ENCODE results near the gene SLC26A9. TPM values are rescaled to one million over a fixed set of nuclear protein-coding genes. Genes with fewer than 3 reads are reported as not detected.
"Not testable (repeated sequence)": the region's sequence is repeated elsewhere in the genome, so short reads cannot be mapped to it uniquely, and the experiment has no call there.

SLC26A9 gene
- total and polyA plus RNA-seq, 9 donors, result 0.04 to 0.22 (median 0.08) TPM

DNA sequence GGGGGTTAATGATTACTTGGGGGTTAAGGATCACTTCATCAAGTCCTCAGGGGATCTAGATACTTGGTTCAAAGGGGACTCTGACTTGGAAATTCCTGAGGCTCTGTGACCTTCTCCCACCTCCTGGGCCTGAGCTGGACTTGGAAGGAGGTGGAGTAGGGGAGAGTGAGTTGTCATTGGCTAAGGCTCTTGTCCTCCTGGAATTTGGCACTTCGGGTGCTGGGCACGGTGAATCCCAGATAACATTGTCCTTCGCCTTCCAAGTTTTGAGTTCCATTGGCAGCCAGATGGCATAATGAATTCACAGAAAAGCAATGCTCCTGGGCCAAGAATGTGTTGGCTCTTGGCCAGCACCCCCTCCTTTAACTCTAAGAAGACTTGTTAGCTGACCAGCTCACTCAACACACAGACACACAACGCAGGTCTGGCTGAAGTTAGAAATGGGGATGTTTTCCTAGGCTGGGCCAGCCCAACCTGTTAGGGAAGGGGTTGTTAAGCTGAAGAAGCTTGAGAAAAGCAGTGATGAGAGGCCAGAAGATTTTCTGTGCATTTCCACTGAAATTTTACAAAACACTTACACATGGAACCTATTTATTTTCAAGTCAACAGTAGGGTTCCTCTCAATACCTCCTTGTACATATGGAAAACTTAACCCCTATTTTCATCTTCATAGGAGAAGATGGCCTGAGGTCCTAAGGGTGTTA, 29.7 kb downstream of the SLC26A9 start:
- H3K9me3 ChIP-seq (replicated peaks; ENCODE audit: control insufficient read depth, low read depth, low read length), result no peaks in the 10 kb centered on the region
- H3K27ac ChIP-seq (ENCODE audit: low read length), result no peak overlapping the region
- 55% methylated on average over 3 of the region's 4 CpGs for WGBS (ENCODE audit: insufficient coverage)
- peaks cover 28% of the 10 kb centered on the region for H3K4me1 ChIP-seq (ENCODE audit: control insufficient read depth, insufficient read depth, low read length)
- DNase-seq, result peak; percentile 71
- H3K36me3 ChIP-seq (ENCODE audit: control insufficient read depth, insufficient read depth, low read length), result no peaks in the 10 kb centered on the region
- no peak overlapping the region for H3K4me3 ChIP-seq (ENCODE audit: low read length)
- no peaks in the 10 kb centered on the region for H3K27me3 ChIP-seq (ENCODE audit: control insufficient read depth, insufficient read depth, low read length)

GRCh38 chr1:205907794-205908193, 35.5 kb downstream of the SLC26A9 start:
- Histone ChIP-seq H3K27me3 (ENCODE audit: control insufficient read depth, insufficient read depth, low read length) (no peaks in the 10 kb centered on the region), H3K4me1 (ENCODE audit: control insufficient read depth, insufficient read depth, low read length) (no peaks in the 10 kb centered on the region), H3K36me3 (ENCODE audit: control insufficient read depth, insufficient read depth, low read length) (no peaks in the 10 kb centered on the region), H3K4me3 (ENCODE audit: low read length) (no peak overlapping the region), H3K9me3 (replicated peaks; ENCODE audit: control insufficient read depth, low read depth, low read length) (no peaks in the 10 kb centered on the region), H3K27ac (ENCODE audit: low read length) (no peak overlapping the region)
- no CpG with 5 or more reads among the region's 2 CpGs for WGBS (ENCODE audit: insufficient coverage)
- no peak for DNase-seq

DNA sequence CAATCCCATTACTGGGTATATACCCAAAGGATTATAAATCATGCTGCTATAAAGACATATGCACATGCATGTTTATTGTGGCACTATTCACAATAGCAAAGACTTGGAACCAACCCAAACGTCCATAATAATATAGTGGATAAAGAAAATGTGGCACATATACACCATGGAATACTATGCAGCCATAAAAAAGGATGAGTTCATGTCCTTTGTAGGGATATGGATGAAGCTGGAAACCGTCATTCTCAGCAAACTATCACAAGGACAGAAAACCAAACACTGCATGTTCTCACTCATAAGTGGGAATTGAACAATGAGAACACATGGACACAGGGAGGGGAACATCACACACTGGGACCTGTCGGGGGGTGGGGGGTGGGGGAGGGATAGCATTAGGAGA, 38.2 kb downstream of the SLC26A9 start:
- no CpG with 5 or more reads among the region's 3 CpGs for WGBS (ENCODE audit: insufficient coverage)
- H3K4me3 ChIP-seq (ENCODE audit: low read length); H3K9me3 ChIP-seq (replicated peaks; ENCODE audit: control insufficient read depth, low read depth, low read length); H3K4me1 ChIP-seq (ENCODE audit: control insufficient read depth, insufficient read depth, low read length); H3K36me3 ChIP-seq (ENCODE audit: control insufficient read depth, insufficient read depth, low read length); H3K27ac ChIP-seq (ENCODE audit: low read length); H3K27me3 ChIP-seq (ENCODE audit: control insufficient read depth, insufficient read depth, low read length); DNase-seq: not testable (repeated sequence)

DNA sequence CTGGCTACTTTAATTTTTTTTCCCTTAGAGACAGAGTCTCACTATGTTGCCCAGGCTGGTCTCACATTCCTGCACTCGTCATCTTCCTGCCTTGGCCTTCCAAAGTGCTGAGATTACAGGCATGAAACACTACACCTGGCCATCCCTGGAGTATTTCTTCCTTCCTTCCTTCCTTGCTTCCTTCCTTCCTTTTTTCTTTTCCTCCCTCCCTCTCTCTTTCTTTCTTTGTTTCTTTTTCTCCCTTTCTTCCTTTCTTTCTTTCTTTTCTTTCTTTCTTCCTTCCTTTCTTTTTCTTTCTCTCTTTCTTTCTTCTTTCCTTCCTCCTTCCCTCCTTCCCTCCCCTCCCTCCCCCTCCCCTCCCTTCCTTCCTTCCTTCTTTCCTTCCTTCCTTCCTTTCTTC, 46.9 kb downstream of the SLC26A9 start:
- Histone ChIP-seq H3K4me3 (ENCODE audit: low read length) (no peak overlapping the region), H3K9me3 (replicated peaks; ENCODE audit: control insufficient read depth, low read depth, low read length) (no peaks in the 10 kb centered on the region), H3K27me3 (ENCODE audit: control insufficient read depth, insufficient read depth, low read length) (no peaks in the 10 kb centered on the region), H3K36me3 (ENCODE audit: control insufficient read depth, insufficient read depth, low read length) (no peaks in the 10 kb centered on the region), H3K27ac (ENCODE audit: low read length) (no peak overlapping the region), H3K4me1 (ENCODE audit: control insufficient read depth, insufficient read depth, low read length) (no peaks in the 10 kb centered on the region)
- WGBS (ENCODE audit: insufficient coverage), result 40% methylated on average over 1 of the region's 1 CpG
- no peak for DNase-seq

DNA sequence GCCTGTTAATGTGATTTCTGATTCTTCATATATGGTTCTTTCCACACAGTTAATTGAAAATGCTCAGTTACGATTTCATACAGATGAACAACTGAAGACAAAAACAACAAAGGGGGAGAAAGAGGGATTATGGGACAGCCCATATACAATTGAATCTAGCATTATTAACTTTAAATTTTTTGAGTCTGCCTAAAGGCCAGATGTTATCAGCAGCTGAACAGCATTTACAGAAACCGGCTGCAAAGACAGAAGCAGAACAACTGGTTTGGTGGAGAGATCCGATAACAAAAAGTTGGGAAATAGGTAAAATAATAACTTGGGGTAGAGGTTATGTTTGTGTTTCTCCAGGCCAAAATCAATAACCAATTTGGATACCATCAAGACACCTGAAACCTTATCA, 49.1 kb downstream of the SLC26A9 start:
- not testable (repeated sequence) for H3K4me1 ChIP-seq (ENCODE audit: control insufficient read depth, insufficient read depth, low read length); H3K4me3 ChIP-seq (ENCODE audit: low read length); DNase-seq; H3K36me3 ChIP-seq (ENCODE audit: control insufficient read depth, insufficient read depth, low read length); H3K27me3 ChIP-seq (ENCODE audit: control insufficient read depth, insufficient read depth, low read length); H3K27ac ChIP-seq (ENCODE audit: low read length); H3K9me3 ChIP-seq (replicated peaks; ENCODE audit: control insufficient read depth, low read depth, low read length)
- WGBS (ENCODE audit: insufficient coverage), result no CpG with 5 or more reads among the region's 3 CpGs

DNA sequence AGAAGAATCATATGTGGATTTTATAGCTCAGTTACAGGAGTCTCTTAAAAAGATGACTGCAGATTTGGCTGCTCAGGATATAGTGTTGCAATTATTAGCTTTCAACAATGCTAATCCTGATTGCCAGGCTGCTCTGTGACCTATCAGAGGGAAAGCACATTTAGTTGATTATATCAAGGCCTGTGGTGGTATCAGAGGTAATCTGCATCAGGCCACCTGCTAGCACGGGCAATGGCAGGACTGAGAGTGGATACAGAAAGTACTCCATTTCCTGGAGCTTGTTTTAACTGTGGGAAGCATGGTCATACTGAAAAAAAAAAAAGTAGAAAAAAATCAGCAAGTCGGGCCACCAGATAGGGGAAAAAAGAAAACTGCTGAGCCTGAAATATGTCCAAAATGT, 51.1 kb downstream of the SLC26A9 start:
- not testable (repeated sequence) for DNase-seq; H3K27me3 ChIP-seq (ENCODE audit: control insufficient read depth, insufficient read depth, low read length); H3K9me3 ChIP-seq (replicated peaks; ENCODE audit: control insufficient read depth, low read depth, low read length); H3K27ac ChIP-seq (ENCODE audit: low read length); H3K4me3 ChIP-seq (ENCODE audit: low read length); H3K36me3 ChIP-seq (ENCODE audit: control insufficient read depth, insufficient read depth, low read length); H3K4me1 ChIP-seq (ENCODE audit: control insufficient read depth, insufficient read depth, low read length)
- 37% methylated on average over 2 of the region's 2 CpGs for WGBS (ENCODE audit: insufficient coverage)

DNA sequence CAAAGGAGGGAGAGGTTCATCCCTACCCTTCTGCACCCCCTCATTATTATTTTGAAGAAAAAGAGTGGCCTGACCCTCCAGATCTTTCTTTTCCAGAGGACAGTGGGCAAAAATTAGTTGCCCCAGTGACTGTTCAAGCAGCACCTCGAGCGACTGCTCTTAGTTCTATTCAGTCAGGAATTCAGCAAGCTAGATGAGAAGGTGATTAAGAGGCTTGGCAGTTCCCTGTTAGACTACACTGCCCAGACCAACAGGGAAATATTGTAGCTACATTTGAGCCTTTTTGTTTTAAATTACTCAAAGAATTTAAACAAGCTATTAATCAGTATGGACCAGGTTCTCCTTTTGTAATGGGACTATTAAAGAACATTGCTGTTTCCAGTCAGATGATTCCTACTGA, 51.8 kb downstream of the SLC26A9 start:
- H3K4me3 ChIP-seq (ENCODE audit: low read length); H3K27ac ChIP-seq (ENCODE audit: low read length); H3K4me1 ChIP-seq (ENCODE audit: control insufficient read depth, insufficient read depth, low read length); H3K9me3 ChIP-seq (replicated peaks; ENCODE audit: control insufficient read depth, low read depth, low read length); DNase-seq; H3K27me3 ChIP-seq (ENCODE audit: control insufficient read depth, insufficient read depth, low read length); H3K36me3 ChIP-seq (ENCODE audit: control insufficient read depth, insufficient read depth, low read length): not testable (repeated sequence)
- WGBS (ENCODE audit: insufficient coverage), result no CpG with 5 or more reads among the region's 2 CpGs

GRCh38 chr1:205890631-205891030, 52.6 kb downstream of the SLC26A9 start:
- H3K27me3 ChIP-seq (ENCODE audit: control insufficient read depth, insufficient read depth, low read length); H3K36me3 ChIP-seq (ENCODE audit: control insufficient read depth, insufficient read depth, low read length); DNase-seq; H3K27ac ChIP-seq (ENCODE audit: low read length); H3K4me1 ChIP-seq (ENCODE audit: control insufficient read depth, insufficient read depth, low read length); H3K4me3 ChIP-seq (ENCODE audit: low read length); H3K9me3 ChIP-seq (replicated peaks; ENCODE audit: control insufficient read depth, low read depth, low read length): not testable (repeated sequence)
- WGBS (ENCODE audit: insufficient coverage), result 100% methylated on average over 2 of the region's 3 CpGs

DNA sequence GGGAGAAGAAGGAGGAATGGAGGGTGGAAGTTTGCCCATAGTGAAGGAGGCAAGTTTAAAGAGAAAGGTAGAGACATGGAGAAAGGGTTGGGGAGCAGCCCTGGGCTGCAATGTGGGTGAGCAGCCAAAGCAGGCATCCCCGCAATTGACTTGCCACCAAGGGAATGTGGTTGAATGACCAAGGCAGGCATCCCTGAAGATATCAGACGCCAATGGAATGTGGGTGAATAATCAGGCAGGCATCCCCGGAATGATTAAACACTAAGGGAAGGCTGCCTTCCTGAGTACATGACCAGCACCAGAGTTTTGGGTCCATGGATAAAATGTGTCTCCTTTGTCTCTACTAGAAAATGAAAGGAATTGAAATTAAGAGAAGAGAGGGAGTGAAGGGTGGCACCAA, 53.5 kb downstream of the SLC26A9 start:
- not testable (repeated sequence) for H3K27me3 ChIP-seq (ENCODE audit: control insufficient read depth, insufficient read depth, low read length); H3K4me1 ChIP-seq (ENCODE audit: control insufficient read depth, insufficient read depth, low read length); H3K36me3 ChIP-seq (ENCODE audit: control insufficient read depth, insufficient read depth, low read length); H3K9me3 ChIP-seq (replicated peaks; ENCODE audit: control insufficient read depth, low read depth, low read length); H3K4me3 ChIP-seq (ENCODE audit: low read length); H3K27ac ChIP-seq (ENCODE audit: low read length); DNase-seq
- WGBS (ENCODE audit: insufficient coverage), result 89% methylated on average over 3 of the region's 3 CpGs

DNA sequence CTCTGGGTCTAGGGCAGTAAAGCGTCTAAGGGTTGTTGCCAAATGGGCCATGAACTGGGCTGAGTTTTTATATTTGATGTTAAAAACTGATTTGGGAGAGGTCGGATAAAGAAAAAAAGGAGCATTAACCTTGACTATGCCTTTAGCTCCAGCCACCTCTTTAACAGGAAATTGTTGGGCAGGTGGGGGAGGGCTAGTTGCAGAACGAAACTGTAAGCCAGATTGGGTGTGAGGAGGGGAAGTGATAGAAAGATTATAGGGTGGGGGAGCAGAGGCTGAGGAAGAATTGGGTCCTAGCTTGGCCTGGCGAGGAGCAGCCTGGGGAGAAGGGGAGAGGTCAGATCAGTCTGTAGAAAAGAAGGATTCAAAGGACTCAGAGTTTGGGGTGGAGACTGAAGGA, 54.2 kb downstream of the SLC26A9 start:
- H3K4me3 ChIP-seq (ENCODE audit: low read length); H3K9me3 ChIP-seq (replicated peaks; ENCODE audit: control insufficient read depth, low read depth, low read length); H3K27me3 ChIP-seq (ENCODE audit: control insufficient read depth, insufficient read depth, low read length); H3K36me3 ChIP-seq (ENCODE audit: control insufficient read depth, insufficient read depth, low read length); DNase-seq; H3K4me1 ChIP-seq (ENCODE audit: control insufficient read depth, insufficient read depth, low read length); H3K27ac ChIP-seq (ENCODE audit: low read length): not testable (repeated sequence)
- WGBS (ENCODE audit: insufficient coverage), result 40% methylated on average over 4 of the region's 4 CpGs

- no peak for DNase-seq
- Histone ChIP-seq H3K27me3 (ENCODE audit: control insufficient read depth, insufficient read depth, low read length) (peaks cover 4% of the 10 kb centered on the region), H3K9me3 (replicated peaks; ENCODE audit: control insufficient read depth, low read depth, low read length) (peaks cover 4% of the 10 kb centered on the region), H3K4me3 (ENCODE audit: low read length) (no peak overlapping the region), H3K4me1 (ENCODE audit: control insufficient read depth, insufficient read depth, low read length) (no peaks in the 10 kb centered on the region), H3K27ac (ENCODE audit: low read length) (no peak overlapping the region), H3K36me3 (ENCODE audit: control insufficient read depth, insufficient read depth, low read length) (no peaks in the 10 kb centered on the region)
These were observed 59.5 kb downstream of the SLC26A9 start for GRCh38 chr1:205883792-205884191.

All from muscle of leg (tissue), 11 donors.